ENCODE measurements around the gene ACYP2. TPM values are rescaled to one million over a fixed set of nuclear protein-coding genes. Genes with fewer than 3 reads are reported as not detected.
A peak's percentile ranks its signal among the peaks of the same experiment; 100 is the strongest.

Gene ACYP2
- total RNA-seq, 2 donors from 2014 or later, result 4.9 to 7.5 TPM

- DNase-seq (ENCODE audit: low spot score) (no peak), ATAC-seq (no peak)
- Mint-ChIP-seq H3K27me3 (no peaks in the 10 kb centered on the region), H3K9me3 (no peaks in the 10 kb centered on the region), H3K4me3 (no peak overlapping the region), H3K36me3 (peaks cover 6% of the 10 kb centered on the region), H3K27ac (no peak overlapping the region), H3K4me1 (ENCODE audit: low read depth in 2 of 2) (no peaks in the 10 kb centered on the region)
Observed at GRCh38 chr2:54148391-54148790, 33.0 kb downstream of the ACYP2 start.

GRCh38 chr2:54149638-54150441 lies 34.4 kb downstream of the ACYP2 start:
- Mint-ChIP-seq H3K27me3 (no peaks in the 10 kb centered on the region), H3K4me3 (no peak overlapping the region), H3K9me3 (no peaks in the 10 kb centered on the region), H3K36me3 (peaks cover 11% of the 10 kb centered on the region), H3K4me1 (ENCODE audit: low read depth in 2 of 2) (no peaks in the 10 kb centered on the region), H3K27ac (no peak overlapping the region)
- DNase-seq (ENCODE audit: low spot score), result no peak
- no peak for ATAC-seq

GRCh38 chr2:54158311-54158710 lies 42.9 kb downstream of the ACYP2 start:
- no peak overlapping the region for H3K27ac Mint-ChIP-seq

GRCh38 chr2:54161660-54162424 lies 46.4 kb downstream of the ACYP2 start:
- ATAC-seq (no peak), DNase-seq (ENCODE audit: low spot score) (no peak)
- no peak overlapping the region for H3K4me3 Mint-ChIP-seq
- H3K4me1 Mint-ChIP-seq (ENCODE audit: low read depth in 2 of 2), result no peaks in the 10 kb centered on the region
- no peaks in the 10 kb centered on the region for H3K36me3 Mint-ChIP-seq
- no peaks in the 10 kb centered on the region for H3K9me3 Mint-ChIP-seq
- H3K27me3 Mint-ChIP-seq, result no peaks in the 10 kb centered on the region
- no peak overlapping the region for H3K27ac Mint-ChIP-seq

More at GRCh38 chr2:54158311-54158710, 42.9 kb downstream of the ACYP2 start:
- DNase-seq (ENCODE audit: low spot score) (no peak), ATAC-seq (no peak)
- no peaks in the 10 kb centered on the region for H3K27me3 Mint-ChIP-seq
- H3K36me3 Mint-ChIP-seq, result peaks cover 10% of the 10 kb centered on the region
- H3K4me1 Mint-ChIP-seq (ENCODE audit: low read depth in 2 of 2), result no peaks in the 10 kb centered on the region
- no peak overlapping the region for H3K4me3 Mint-ChIP-seq
- H3K9me3 Mint-ChIP-seq, result no peaks in the 10 kb centered on the region

- Mint-ChIP-seq H3K27ac (no peak overlapping the region), H3K4me1 (ENCODE audit: low read depth in 2 of 2) (no peaks in the 10 kb centered on the region), H3K36me3 (no peaks in the 10 kb centered on the region), H3K27me3 (no peaks in the 10 kb centered on the region), H3K4me3 (no peak overlapping the region), H3K9me3 (no peaks in the 10 kb centered on the region)
- ATAC-seq (no peak), DNase-seq (ENCODE audit: low spot score) (no peak)
Observed at GRCh38 chr2:54164106-54164505, 48.7 kb downstream of the ACYP2 start.

- Mint-ChIP-seq H3K4me1 (ENCODE audit: low read depth in 2 of 2) (no peaks in the 10 kb centered on the region), H3K27ac (no peak overlapping the region), H3K4me3 (no peak overlapping the region), H3K27me3 (no peaks in the 10 kb centered on the region), H3K36me3 (no peaks in the 10 kb centered on the region), H3K9me3 (no peaks in the 10 kb centered on the region)
- ATAC-seq, result no peak
- DNase-seq (ENCODE audit: low spot score), result no peak
Observed at GRCh38 chr2:54166121-54166773, 50.8 kb downstream of the ACYP2 start.

GRCh38 chr2:54176577-54176976 lies 61.2 kb downstream of the ACYP2 start:
- DNase-seq (ENCODE audit: low spot score) (no peak), ATAC-seq (no peak)
- Mint-ChIP-seq H3K4me1 (ENCODE audit: low read depth in 2 of 2) (peaks cover 0 to 4% of the 10 kb centered on the region in 2 donors), H3K4me3 (no peak overlapping the region), H3K27me3 (no peaks in the 10 kb centered on the region), H3K36me3 (no peaks in the 10 kb centered on the region), H3K9me3 (no peaks in the 10 kb centered on the region), H3K27ac (no peak overlapping the region)

GRCh38 chr2:54183281-54183680 lies 67.9 kb downstream of the ACYP2 start:
- no peak for ATAC-seq
- H3K4me1 Mint-ChIP-seq (ENCODE audit: low read depth in 2 of 2), result no peaks in the 10 kb centered on the region

GRCh38 chr2:54183972-54184371 lies 68.6 kb downstream of the ACYP2 start:
- Mint-ChIP-seq H3K36me3 (no peaks in the 10 kb centered on the region), H3K4me3 (no peak overlapping the region), H3K27ac (no peak overlapping the region), H3K27me3 (no peaks in the 10 kb centered on the region), H3K9me3 (no peaks in the 10 kb centered on the region), H3K4me1 (ENCODE audit: low read depth in 2 of 2) (no peaks in the 10 kb centered on the region)
- no peak for DNase-seq (ENCODE audit: low spot score)
- ATAC-seq, result no peak

More at GRCh38 chr2:54183281-54183680, 67.9 kb downstream of the ACYP2 start:
- no peaks in the 10 kb centered on the region for H3K27me3 Mint-ChIP-seq
- DNase-seq (ENCODE audit: low spot score), result no peak
- H3K9me3 Mint-ChIP-seq, result no peaks in the 10 kb centered on the region
- no peak overlapping the region for H3K4me3 Mint-ChIP-seq
- no peaks in the 10 kb centered on the region for H3K36me3 Mint-ChIP-seq
- H3K27ac Mint-ChIP-seq, result no peak overlapping the region

GRCh38 chr2:54185105-54185504 lies 69.7 kb downstream of the ACYP2 start:
- ATAC-seq (no peak), DNase-seq (ENCODE audit: low spot score) (no peak)
- Mint-ChIP-seq H3K27me3 (no peaks in the 10 kb centered on the region), H3K4me1 (ENCODE audit: low read depth in 2 of 2) (no peaks in the 10 kb centered on the region), H3K9me3 (no peaks in the 10 kb centered on the region), H3K36me3 (no peaks in the 10 kb centered on the region), H3K4me3 (no peak overlapping the region), H3K27ac (no peak overlapping the region)

- Mint-ChIP-seq H3K36me3 (no peaks in the 10 kb centered on the region), H3K9me3 (no peaks in the 10 kb centered on the region), H3K27me3 (no peaks in the 10 kb centered on the region), H3K4me3 (no peak overlapping the region), H3K27ac (no peak overlapping the region), H3K4me1 (ENCODE audit: low read depth in 2 of 2) (no peaks in the 10 kb centered on the region)
- peak in 1 of 2 donors; percentile 36 for ATAC-seq
- DNase-seq (ENCODE audit: low spot score), result no peak
Observed at GRCh38 chr2:54187331-54187730, 71.9 kb downstream of the ACYP2 start.

- Mint-ChIP-seq H3K4me1 (ENCODE audit: low read depth in 2 of 2) (no peaks in the 10 kb centered on the region), H3K27me3 (no peaks in the 10 kb centered on the region), H3K36me3 (no peaks in the 10 kb centered on the region), H3K27ac (no peak overlapping the region), H3K9me3 (no peaks in the 10 kb centered on the region), H3K4me3 (no peak overlapping the region)
- no peak for DNase-seq (ENCODE audit: low spot score)
- ATAC-seq, result no peak
Observed at GRCh38 chr2:54189539-54189938, 74.1 kb downstream of the ACYP2 start.

GRCh38 chr2:54191361-54192135 lies 76.1 kb downstream of the ACYP2 start:
- H3K27ac Mint-ChIP-seq, result no peak overlapping the region
- no peaks in the 10 kb centered on the region for H3K36me3 Mint-ChIP-seq
- no peak overlapping the region for H3K4me3 Mint-ChIP-seq
- ATAC-seq (no peak), DNase-seq (ENCODE audit: low spot score) (no peak)
- H3K27me3 Mint-ChIP-seq, result no peaks in the 10 kb centered on the region
- no peaks in the 10 kb centered on the region for H3K9me3 Mint-ChIP-seq
- H3K4me1 Mint-ChIP-seq (ENCODE audit: low read depth in 2 of 2), result no peaks in the 10 kb centered on the region
